GM12878 (cell line): ENCODE data around the gene FAM20B. TPM values are rescaled to one million over a fixed set of nuclear protein-coding genes. Genes with fewer than 3 reads are reported as not detected.

Source experiments
- ATAC-seq: fragments of 200-7000 bp; cut with Tn5 transposase; 3 replicates; pipeline ENCODE4 v1.9.1; 2020; ENCODE audit warnings: mild to moderate bottlenecking, moderate library complexity
- BruUV-seq: library from RNA; stranded (reverse); fragments of 400-500 nt; replicated peaks from 2 replicates; lab custom pipeline; 2021; lab: Mats Ljungman, UMichigan
- CTCF ChIA-PET: fragments of 300-600 bp; sonication (Branson Sonifier 250); formaldehyde crosslinking; extraction: SDS; loops from one replicate; lab custom pipeline; 2021; ENCODE audit warnings: inconsistent platforms; lab: Yijun Ruan, JAX
- POLR2A ChIA-PET: fragments of 350-600 bp; formaldehyde crosslinking; extraction: SDS; loops from one replicate; lab custom pipeline; 2021; ENCODE audit warnings: inconsistent platforms; lab: Charles Lee
- RAD21 ChIA-PET: fragments of 300-600 bp; sonication (Branson Sonifier 250); formaldehyde crosslinking; loops from one replicate; lab custom pipeline; 2023; ENCODE audit warnings: antibody characterized with exemption; ENCODE audit not compliant: unreplicated experiment; lab: Charles Lee
- SMC1A ChIA-PET: fragments of 300-600 bp; sonication (Branson Sonifier 250); formaldehyde crosslinking; loops from one replicate; lab custom pipeline; 2023; ENCODE audit not compliant: unreplicated experiment, uncharacterized antibody; lab: Charles Lee
- DNase-seq: peaks from one replicate; pipeline ENCODE4 v3.0.0-alpha.2; 2011; ENCODE audit warnings: low read depth, low spot score
- FAIRE-seq: peaks from 3 replicates; lab custom pipeline; 2011; peaks lifted over from hg19 to GRCh38; lab: Jason Lieb, UNC
- H2AFZ ChIP-seq: 2 replicates; pipeline ENCODE4 v1.6.0; 2011; ENCODE audit warnings: low read depth, low read length, control low read depth; ENCODE audit not compliant: control insufficient read depth
- H3K27ac ChIP-seq: 2 replicates; pipeline ENCODE4 v1.5.1; 2011; ENCODE audit warnings: control low read depth; ENCODE audit not compliant: control insufficient read depth, insufficient read depth
- H3K27me3 ChIP-seq, 2 experiments: replicated peaks in 1 of 2; 2 replicates each; pipeline versions ENCODE4 v1.6.0 to v1.6.1; 2011; ENCODE audit warnings: low read length in 1 of 2; ENCODE audit not compliant: control insufficient read depth in 2 of 2, insufficient read depth in 2 of 2
- H3K36me3 ChIP-seq, 2 experiments: 2 replicates each; pipeline ENCODE4 v1.5.1; 2011; ENCODE audit warnings: low read length in 1 of 2; ENCODE audit not compliant: control insufficient read depth in 2 of 2, insufficient read depth in 2 of 2
- H3K4me1 ChIP-seq: 2 replicates; pipeline ENCODE4 v1.6.1; 2011; ENCODE audit warnings: mild to moderate bottlenecking, low read length, moderate library complexity, mixed read lengths; ENCODE audit not compliant: control insufficient read depth, insufficient read depth
- H3K4me2 ChIP-seq: 2 replicates; pipeline ENCODE4 v1.6.0; 2011; ENCODE audit warnings: control low read depth; ENCODE audit not compliant: control insufficient read depth, insufficient read depth
- H3K4me3 ChIP-seq: fragments of 200-600 bp; sonication (generic); 2 replicates; pipeline ENCODE4 v1.5.1; 2016
- H3K79me2 ChIP-seq: 2 replicates; pipeline ENCODE4 v1.6.0; 2011; ENCODE audit warnings: low read length; ENCODE audit not compliant: control insufficient read depth, insufficient read depth
- H3K9ac ChIP-seq: 2 replicates; pipeline ENCODE4 v1.8.0; 2011; ENCODE audit warnings: low read length, control low read depth, mixed read lengths; ENCODE audit not compliant: control insufficient read depth, insufficient read depth
- H3K9me3 ChIP-seq: replicated peaks from 3 replicates; pipeline ENCODE4 v1.5.1; 2011; ENCODE audit warnings: mild to moderate bottlenecking, low read length; ENCODE audit not compliant: control insufficient read depth, insufficient read depth
- H4K20me1 ChIP-seq: 2 replicates; pipeline ENCODE4 v1.6.0; 2011; ENCODE audit not compliant: control insufficient read depth, insufficient read depth
- MLLT1 ChIP-seq: fragments of 450-650 bp; IDR thresholded peaks from 2 replicates; pipeline ENCODE4 v1.6.1; 2016; ENCODE audit warnings: mild to moderate bottlenecking
- MTA3 ChIP-seq: IDR thresholded peaks from 2 replicates; pipeline ENCODE4 v1.6.1; 2012; ENCODE audit warnings: low read length, inconsistent platforms, borderline replicate concordance
- NFYA ChIP-seq: IDR thresholded peaks from 2 replicates; pipeline ENCODE4 v1.6.1; 2011; ENCODE audit warnings: low read depth, mild to moderate bottlenecking, low read length, improper control_type of control experiment, borderline replicate concordance
- POLR2AphosphoS2 ChIP-seq: IDR thresholded peaks from 2 replicates; pipeline ENCODE4 v1.6.1; 2011; ENCODE audit warnings: low read depth, mild to moderate bottlenecking, low read length, improper control_type of control experiment, moderate library complexity
- PRDM15 ChIP-seq: fragments of 450-650 bp; formaldehyde crosslinking; IDR thresholded peaks from 2 replicates; pipeline ENCODE4 v1.4.0; 2020; ENCODE audit warnings: mild to moderate bottlenecking, moderate library complexity
- RB1 ChIP-seq: fragments of 450-650 bp; formaldehyde crosslinking; IDR thresholded peaks from 2 replicates; pipeline ENCODE4 v1.6.1; 2017; ENCODE audit warnings: mild to moderate bottlenecking, borderline replicate concordance
- SIX5 ChIP-seq: IDR thresholded peaks from 2 replicates; pipeline ENCODE4 v1.6.1; 2011; ENCODE audit warnings: mild to moderate bottlenecking, low read depth, low read length, moderate library complexity; ENCODE audit not compliant: severe bottlenecking
- TCF7 ChIP-seq: IDR thresholded peaks from 2 replicates; pipeline ENCODE4 v1.6.1; 2014; ENCODE audit warnings: antibody characterized with exemption, borderline replicate concordance
- ZNF622 ChIP-seq: fragments of 450-650 bp; IDR thresholded peaks from 2 replicates; pipeline ENCODE4 v1.6.1; 2017; ENCODE audit warnings: mild to moderate bottlenecking, inconsistent platforms
- WGBS: methylation state at CpG from one replicate; pipeline ENCODE4 v1.1.6; 2016; ENCODE audit warnings: low lambda C conversion rate; ENCODE audit not compliant: insufficient replicate concordance, insufficient coverage; ENCODE audit errors: missing lambda C conversion rate; 5-methylcytosine and 5-hydroxymethylcytosine counted together
- in situ Hi-C: fragments of 300-500 bp; cut with MboI; formaldehyde crosslinking; loops from 9 replicates; pipeline ENCODE4 v1.14.3; 2018; ENCODE audit warnings: mixed read lengths
- intact Hi-C: fragments of 100-400 bp; cut with micrococcal nuclease; formaldehyde crosslinking; loops from one replicate; pipeline ENCODE4 v1.14.2; 2022; ENCODE audit not compliant: unreplicated experiment
- polyA plus RNA-seq, 11 experiments: library from polyadenylated mRNA; depleted of rRNA in 4 of 11; unstranded in 6 of 11; stranded (reverse) in 5 of 11; fragments of >200 nt; fragmentation: Nextera tagmentation in 4 of 11; fragmentation: Illumina TruSeq in 1 of 11; extraction: Ambion mirVana in 4 of 11; extraction: Trizol in 1 of 11; gene quantifications; 1 replicate in 1 of 11; 2 replicates in 10 of 11; pipeline versions ENCODE4 v1.2.1 to v1.2.3, GENCODE V29; 2011 to 2016; ENCODE audit warnings: inconsistent platforms in 2 of 11, missing spikeins in 2 of 11, low read depth in 1 of 11
- total RNA-seq, 4 experiments: library from RNA; depleted of rRNA in 3 of 4; stranded (reverse); fragments of >200 nt in 3 of 4; fragmentation: Illumina TruSeq in 1 of 4; extraction: Trizol in 1 of 4; gene quantifications; 2 replicates each; pipeline versions ENCODE4 v1.2.1 to v1.2.3, GENCODE V29; 2013 to 2021
- TF ChIP-seq, protein P1 (sequence below): IDR thresholded peaks from 2 replicates; pipeline ENCODE4 v1.6.1; 2011; ENCODE audit warnings: borderline replicate concordance, low read depth, mild to moderate bottlenecking, moderate library complexity, mixed read lengths, low read length; ENCODE audit not compliant: insufficient read depth; ENCODE audit errors: extremely low read length

Gene FAM20B
- total and polyA plus RNA-seq, 10 of the 15 experiments (the other 5 are each of a cell fraction or from before 2014, with no cell fraction given), result 2.4 to 25.6 (median 12.8) TPM

DNA sequence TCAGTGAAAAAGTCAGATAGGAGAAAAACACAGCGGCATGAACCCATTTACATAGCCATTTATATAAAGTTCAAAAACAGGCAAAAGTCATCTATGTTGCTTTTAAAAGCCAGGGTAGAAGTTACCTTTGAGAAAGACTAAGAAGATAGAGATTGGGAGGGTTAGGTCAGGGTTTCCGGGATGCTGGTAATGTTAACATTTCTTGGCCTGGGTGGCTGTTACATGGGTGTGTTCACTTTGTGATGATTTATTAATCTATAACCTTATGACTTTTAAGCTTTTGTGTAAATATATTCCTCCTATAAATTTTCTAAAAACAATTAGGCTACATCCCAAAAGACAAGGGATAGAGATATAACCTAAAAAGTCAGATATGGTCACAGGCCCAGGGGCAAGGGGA, 15.0 kb upstream of the FAM20B start:
- Histone ChIP-seq H3K4me1 (no peaks in the 10 kb centered on the region), H4K20me1 (no peaks in the 10 kb centered on the region), H3K27me3 (no peaks in the 10 kb centered on the region; a peak in 1 of 4 replicates), H3K36me3 (no peaks in the 10 kb centered on the region), H3K9me3 (no peaks in the 10 kb centered on the region), H3K79me2 (no peaks in the 10 kb centered on the region), H3K4me3 (no peak overlapping the region), H3K9ac (no peak overlapping the region), H2AFZ (no peak overlapping the region), H3K27ac (no peak overlapping the region), H3K4me2 (no peak overlapping the region)
- RAD21 ChIA-PET, result no interaction called here
- 89% methylated on average over 2 of the region's 2 CpGs for WGBS
- DNase-seq (no peak), ATAC-seq (no peak), FAIRE-seq (no peak)
- SMC1A ChIA-PET, result no interaction called here
- TF ChIP-seq, protein P1, sequence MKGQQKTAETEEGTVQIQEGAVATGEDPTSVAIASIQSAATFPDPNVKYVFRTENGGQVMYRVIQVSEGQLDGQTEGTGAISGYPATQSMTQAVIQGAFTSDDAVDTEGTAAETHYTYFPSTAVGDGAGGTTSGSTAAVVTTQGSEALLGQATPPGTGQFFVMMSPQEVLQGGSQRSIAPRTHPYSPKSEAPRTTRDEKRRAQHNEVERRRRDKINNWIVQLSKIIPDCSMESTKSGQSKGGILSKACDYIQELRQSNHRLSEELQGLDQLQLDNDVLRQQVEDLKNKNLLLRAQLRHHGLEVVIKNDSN, result no peak
- TF ChIP-seq SIX5, result no peak
- no peak for TF ChIP-seq ZNF622
- TF ChIP-seq TCF7, result no peak
- TF ChIP-seq RB1, result no peak
- no peak for TF ChIP-seq MLLT1
- no peak for TF ChIP-seq POLR2AphosphoS2
- TF ChIP-seq PRDM15 (CRISPR knock-in tag), result no peak
- TF ChIP-seq MTA3, result no peak
- TF ChIP-seq NFYA, result no peak
- CTCF ChIA-PET, result no interaction called here
- in situ Hi-C loops (no loop called here), intact Hi-C loops (no loop called here)
- BruUV-seq, result no TSS peak
- POLR2A ChIA-PET, result no interaction called here
